ENCODE data around the gene RBM6.
"Not testable (repeated sequence)": the region's sequence is repeated elsewhere in the genome, so short reads cannot be mapped to it uniquely, and the experiment has no call there.

The RBM6 gene

GRCh38 chr3:49939858-49940666 lies at the start of gene RBM6:
TSS of gene RBM6 (plus strand) at chr3:49940150. CDS start at chr3:49962642, 22,492 bp downstream.
- DNase-seq: peak; percentile 86

- DNase-seq: no peak
Measured at GRCh38 chr3:49895791-49896190, 44.2 kb upstream of the RBM6 start.

- DNase-seq: no peak
Measured at GRCh38 chr3:49896345-49896744, 43.6 kb upstream of the RBM6 start.

- no peak for DNase-seq
Measured at GRCh38 chr3:49898991-49899390, 41.0 kb upstream of the RBM6 start.

- no peak for DNase-seq
Measured at GRCh38 chr3:49899815-49900214, 40.1 kb upstream of the RBM6 start.

- DNase-seq: no peak
Measured at GRCh38 chr3:49900491-49901153, 39.3 kb upstream of the RBM6 start.

GRCh38 chr3:49901366-49902339 lies 38.3 kb upstream of the RBM6 start:
- no peak for DNase-seq

GRCh38 chr3:49902511-49903345 lies 37.2 kb upstream of the RBM6 start:
- DNase-seq: no peak

GRCh38 chr3:49903451-49904424 lies 36.2 kb upstream of the RBM6 start, which contains the start of gene MST1R:
TSS of gene MST1R (minus strand) at chr3:49903873. CDS start at chr3:49903609, 264 bp downstream.
- DNase-seq: peak; percentile 86

- not testable (repeated sequence) for DNase-seq
Measured at GRCh38 chr3:49904448-49904847, 35.5 kb upstream of the RBM6 start.

GRCh38 chr3:49906073-49906743 lies 33.7 kb upstream of the RBM6 start:
- DNase-seq: peak; percentile 37

- no peak for DNase-seq
Measured at GRCh38 chr3:49908373-49909199, 31.4 kb upstream of the RBM6 start.

GRCh38 chr3:49910409-49911123 lies 29.4 kb upstream of the RBM6 start:
- DNase-seq: no peak

- no peak for DNase-seq
Measured at GRCh38 chr3:49911124-49911420, 28.9 kb upstream of the RBM6 start.

GRCh38 chr3:49911611-49912010 lies 28.3 kb upstream of the RBM6 start:
- DNase-seq: no peak

GRCh38 chr3:49912881-49913281 lies 27.1 kb upstream of the RBM6 start:
- peak; percentile 15 for DNase-seq

GRCh38 chr3:49914906-49915305 lies 25.0 kb upstream of the RBM6 start:
- DNase-seq: no peak

GRCh38 chr3:49916686-49917085 lies 23.3 kb upstream of the RBM6 start:
- no peak for DNase-seq

All from DMS79 (cell line).